Measurements from ENCODE around the gene HOXB9. TPM values are rescaled to one million over a fixed set of nuclear protein-coding genes. Genes with fewer than 3 reads are reported as not detected.
A peak's percentile ranks its signal among the peaks of the same experiment; 100 is the strongest.

The HOXB9 gene
- total RNA-seq = 45.8 TPM
- 29.2 TPM for polyA plus RNA-seq (ENCODE audit: insufficient read depth, low read depth, low replicate concordance)
- long read RNA-seq, donor 1, transcript HOXB9-201 (2 exons, 2,581 nt) = major isoform, 23 of 23 reads
- long read RNA-seq, donor 1, partial matches to known transcripts = 0 of 23 reads
- long read RNA-seq, donor 1, other reads (novel, unspliced or antisense) = 0 of 23 reads
- long read RNA-seq, donor 2, transcript HOXB9-201 (2 exons, 2,581 nt) = major isoform, 19 of 19 reads
- long read RNA-seq, donor 2, partial matches to known transcripts = 0 of 19 reads
- long read RNA-seq, donor 2, other reads (novel, unspliced or antisense) = 0 of 19 reads
- long read RNA-seq, donor 3, transcript HOXB9-201 (2 exons, 2,581 nt) = major isoform, 27 of 27 reads
- long read RNA-seq, donor 3, partial matches to known transcripts = 0 of 27 reads
- long read RNA-seq, donor 3, other reads (novel, unspliced or antisense) = 0 of 27 reads
- long read RNA-seq, donor 4, transcript HOXB9-201 (2 exons, 2,581 nt) = major isoform, 19 of 19 reads
- long read RNA-seq, donor 4, partial matches to known transcripts = 0 of 19 reads
- long read RNA-seq, donor 4, other reads (novel, unspliced or antisense) = 0 of 19 reads
- long read RNA-seq, donor 5, partial matches to known transcripts = 0 of 1 reads
- long read RNA-seq, donor 5, other reads (novel, unspliced or antisense) = 0 of 1 reads
- long read RNA-seq, donor 6, partial matches to known transcripts = 0 of 3 reads
- long read RNA-seq, donor 6, other reads (novel, unspliced or antisense) = 0 of 3 reads
- long read RNA-seq, donor 7, partial matches to known transcripts = 4 of 7 reads
- long read RNA-seq, donor 7, other reads (novel, unspliced or antisense) = 0 of 7 reads
- long read RNA-seq, donor 8, transcript HOXB9-201 (2 exons, 2,581 nt) = major isoform, 25 of 25 reads
- long read RNA-seq, donor 8, partial matches to known transcripts = 0 of 25 reads
- long read RNA-seq, donor 8, other reads (novel, unspliced or antisense) = 0 of 25 reads
- long read RNA-seq, donor 9, transcript HOXB9-201 (2 exons, 2,581 nt) = major isoform, 17 of 51 reads
- long read RNA-seq, donor 9, partial matches to known transcripts = 34 of 51 reads
- long read RNA-seq, donor 9, other reads (novel, unspliced or antisense) = 0 of 51 reads
- long read RNA-seq, donor 10, transcript HOXB9-201 (2 exons, 2,581 nt) = major isoform, 30 of 30 reads
- long read RNA-seq, donor 10, partial matches to known transcripts = 0 of 30 reads
- long read RNA-seq, donor 10, other reads (novel, unspliced or antisense) = 0 of 30 reads

- peaks cover 0 to 8% (median 0%) of the 10 kb centered on the region in 3 donors for H3K4me1 ChIP-seq (ENCODE audit: control insufficient read depth in 2 of 3, insufficient read depth in 2 of 3, low read depth in 1 of 3, low read length in 3 of 3)
- H3K27ac ChIP-seq (ENCODE audit: low read depth in 2 of 2, low read length in 2 of 2) = peak within 1 kb of the TSS; percentile 86 to 91
- peaks cover 62% of the 10 kb centered on the region for H3K27me3 ChIP-seq (ENCODE audit: control insufficient read depth, insufficient read depth, low read length)
- DNase-seq (peak; percentile 90 to 95 (median 94)), FAIRE-seq (no peak)
- no peaks in the 10 kb centered on the region for H3K36me3 ChIP-seq (ENCODE audit: control insufficient read depth in 2 of 3, insufficient read depth in 3 of 3, low read length in 3 of 3)
- TF ChIP-seq, protein P1, sequence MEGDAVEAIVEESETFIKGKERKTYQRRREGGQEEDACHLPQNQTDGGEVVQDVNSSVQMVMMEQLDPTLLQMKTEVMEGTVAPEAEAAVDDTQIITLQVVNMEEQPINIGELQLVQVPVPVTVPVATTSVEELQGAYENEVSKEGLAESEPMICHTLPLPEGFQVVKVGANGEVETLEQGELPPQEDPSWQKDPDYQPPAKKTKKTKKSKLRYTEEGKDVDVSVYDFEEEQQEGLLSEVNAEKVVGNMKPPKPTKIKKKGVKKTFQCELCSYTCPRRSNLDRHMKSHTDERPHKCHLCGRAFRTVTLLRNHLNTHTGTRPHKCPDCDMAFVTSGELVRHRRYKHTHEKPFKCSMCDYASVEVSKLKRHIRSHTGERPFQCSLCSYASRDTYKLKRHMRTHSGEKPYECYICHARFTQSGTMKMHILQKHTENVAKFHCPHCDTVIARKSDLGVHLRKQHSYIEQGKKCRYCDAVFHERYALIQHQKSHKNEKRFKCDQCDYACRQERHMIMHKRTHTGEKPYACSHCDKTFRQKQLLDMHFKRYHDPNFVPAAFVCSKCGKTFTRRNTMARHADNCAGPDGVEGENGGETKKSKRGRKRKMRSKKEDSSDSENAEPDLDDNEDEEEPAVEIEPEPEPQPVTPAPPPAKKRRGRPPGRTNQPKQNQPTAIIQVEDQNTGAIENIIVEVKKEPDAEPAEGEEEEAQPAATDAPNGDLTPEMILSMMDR (IDR thresholded peaks at IDR 0.05; ENCODE audit: borderline replicate concordance, extremely low read depth, insufficient read depth) = no peak
- H3K4me3 ChIP-seq (ENCODE audit: low read length in 3 of 3) = peak within 1 kb of the TSS; percentile 65 to 66 (median 65)
- peak within 1 kb of the TSS in 2 of 3 donors; percentile 60 to 74 for H3K9ac ChIP-seq (ENCODE audit: low read length in 3 of 3)
- no peaks in the 10 kb centered on the region for H3K9me3 ChIP-seq (ENCODE audit: control insufficient read depth in 2 of 3, insufficient read depth in 1 of 3, low read length in 3 of 3)
- intact Hi-C loops (cut with DNase I) = no loop called here
Measured at GRCh38 chr17:48626245-48627117, at the start of gene HOXB9. TSS of gene HOXB9 (minus strand) at chr17:48626358. CDS start at chr17:48626269, 89 bp downstream.

DNA sequence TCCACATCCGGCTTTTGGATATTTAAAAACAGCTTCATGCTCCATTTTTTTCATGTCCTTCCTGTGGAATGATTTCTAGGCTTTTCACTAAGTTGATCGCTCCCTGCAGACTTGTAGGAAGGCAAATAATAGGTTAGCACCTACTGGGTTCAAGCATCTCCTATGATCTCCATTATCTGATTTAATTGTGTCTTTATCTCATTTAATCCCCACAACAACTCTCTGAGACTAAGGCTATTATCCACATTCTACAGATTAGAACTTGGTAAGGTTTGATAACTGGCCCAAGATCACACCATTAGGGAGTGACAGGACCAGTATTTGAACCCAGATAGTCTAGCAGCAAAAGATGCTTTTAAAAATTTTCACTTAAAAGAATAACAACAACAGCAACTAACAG lies 46.2 kb upstream of the HOXB9 start:
- intact Hi-C loops (cut with DNase I) = no loop called here

More for the DNA sequence above, 46.2 kb upstream of the HOXB9 start:
- TF ChIP-seq, protein P1 (IDR thresholded peaks at IDR 0.05; ENCODE audit: borderline replicate concordance, extremely low read depth, insufficient read depth) = no peak
- Histone ChIP-seq H3K9ac (ENCODE audit: low read length in 3 of 3) (no peak overlapping the region), H3K27ac (ENCODE audit: low read depth in 2 of 2, low read length in 2 of 2) (no peak overlapping the region), H3K36me3 (ENCODE audit: control insufficient read depth in 2 of 3, insufficient read depth in 3 of 3, low read length in 3 of 3) (no peaks in the 10 kb centered on the region), H3K9me3 (ENCODE audit: control insufficient read depth in 2 of 3, insufficient read depth in 1 of 3, low read length in 3 of 3) (no peaks in the 10 kb centered on the region), H3K4me1 (ENCODE audit: control insufficient read depth in 2 of 3, insufficient read depth in 2 of 3, low read depth in 1 of 3, low read length in 3 of 3) (peaks cover 0 to 4% (median 0%) of the 10 kb centered on the region in 3 donors), H3K4me3 (ENCODE audit: low read length in 3 of 3) (peak overlapping the region in 2 of 3 donors; percentile 50 to 55), H3K27me3 (ENCODE audit: control insufficient read depth, insufficient read depth, low read length) (no peaks in the 10 kb centered on the region)
- DNase-seq (no peak), FAIRE-seq (no peak)

Data from kidney (tissue), 22 donors.